GM23338 (cell line): ENCODE data around the gene KIF18B. TPM values are rescaled to one million over a fixed set of nuclear protein-coding genes. Genes with fewer than 3 reads are reported as not detected.

Experiments
- ATAC-seq: fragments of 200-7000 bp; cut with Tn5 transposase; 3 replicates; pipeline ENCODE4 v1.9.1; 2020
- DNase-seq: peaks from one replicate; pipeline ENCODE4 v3.0.0-alpha.2; 2015; ENCODE audit warnings: low spot score
- H2AFZ ChIP-seq: fragments of 200-600 bp; sonication (generic); 2 replicates; pipeline ENCODE4 v1.8.0; 2016; ENCODE audit warnings: antibody characterized with exemption, mild to moderate bottlenecking, moderate library complexity
- H3F3A ChIP-seq: fragments of 200-600 bp; sonication (generic); replicated peaks from 2 replicates; pipeline ENCODE4 v1.8.0; 2017; ENCODE audit warnings: antibody characterized with exemption, mixed run types, low read depth
- H3K27ac ChIP-seq: fragments of 200-600 bp; sonication (generic); 2 replicates; pipeline ENCODE4 v1.6.1; 2016; ENCODE audit warnings: low read depth
- H3K27me3 ChIP-seq: fragments of 200-600 bp; sonication (generic); 2 replicates; pipeline ENCODE4 v1.8.0; 2016; ENCODE audit warnings: mild to moderate bottlenecking, mixed run types, moderate library complexity; ENCODE audit not compliant: insufficient read depth
- H3K36me3 ChIP-seq: fragments of 200-600 bp; sonication (generic); 2 replicates; pipeline ENCODE4 v1.8.0; 2016; ENCODE audit warnings: mild to moderate bottlenecking; ENCODE audit not compliant: insufficient read depth
- H3K4me1 ChIP-seq: fragments of 200-600 bp; sonication (generic); 2 replicates; pipeline ENCODE4 v1.8.0; 2016; ENCODE audit warnings: mild to moderate bottlenecking, moderate library complexity; ENCODE audit not compliant: insufficient read depth
- H3K4me2 ChIP-seq: fragments of 200-600 bp; sonication (generic); 2 replicates; pipeline ENCODE4 v1.7.1; 2017; ENCODE audit warnings: mixed run types
- H3K4me3 ChIP-seq: fragments of 200-600 bp; sonication (generic); 2 replicates; pipeline ENCODE4 v1.6.1; 2016; ENCODE audit warnings: mixed run types
- H3K79me2 ChIP-seq: fragments of 200-600 bp; sonication (generic); replicated peaks from 2 replicates; pipeline ENCODE4 v1.8.0; 2017; ENCODE audit warnings: mild to moderate bottlenecking; ENCODE audit not compliant: insufficient read depth
- H3K9me2 ChIP-seq: fragments of 200-600 bp; sonication (generic); 2 replicates; pipeline ENCODE4 v1.8.0; 2017; ENCODE audit not compliant: insufficient read depth
- H4K20me1 ChIP-seq: fragments of 200-600 bp; sonication (generic); replicated peaks from 2 replicates; pipeline ENCODE4 v1.8.0; 2017; ENCODE audit warnings: mild to moderate bottlenecking; ENCODE audit not compliant: insufficient read depth
- H3K27ac Mint-ChIP-seq: 2 replicates; pipeline ENCODE4 v1.8.0; 2020; ENCODE audit warnings: inconsistent platforms, mild to moderate bottlenecking, moderate library complexity, mixed read lengths
- H3K27me3 Mint-ChIP-seq: 3 replicates; pipeline ENCODE4 v1.8.0; 2022; ENCODE audit warnings: low read depth, mild to moderate bottlenecking, moderate library complexity, mixed read lengths, inconsistent platforms; ENCODE audit not compliant: insufficient read depth, poor library complexity
- H3K36me3 Mint-ChIP-seq: 3 replicates; pipeline ENCODE4 v1.8.0; 2021; ENCODE audit warnings: low read depth, mild to moderate bottlenecking, inconsistent platforms, moderate library complexity, mixed read lengths
- H3K4me1 Mint-ChIP-seq: 3 replicates; pipeline ENCODE4 v1.8.0; 2020; ENCODE audit warnings: mild to moderate bottlenecking, inconsistent platforms, mixed read lengths
- H3K4me3 Mint-ChIP-seq: 3 replicates; pipeline ENCODE4 v1.8.0; 2021; ENCODE audit warnings: moderate library complexity, mild to moderate bottlenecking, inconsistent platforms, mixed read lengths
- H3K9me3 Mint-ChIP-seq: 3 replicates; pipeline ENCODE4 v1.8.0; 2020; ENCODE audit warnings: moderate library complexity, mild to moderate bottlenecking, inconsistent platforms, mixed read lengths
- CREB1 ChIP-seq: fragments of 250-450 bp; sonication (Bioruptor Pico); IDR thresholded peaks from 2 replicates; pipeline ENCODE4 v1.5.0; 2020; ENCODE audit warnings: low read depth, mild to moderate bottlenecking, moderate library complexity
- CTCF ChIP-seq, 2 experiments: fragments of 200-600 bp in 1 of 2; sonication (generic) in 1 of 2; conservative IDR thresholded peaks; 2 replicates each; pipeline versions ENCODE4 v1.5.1 to v1.6.1; 2016 to 2017; ENCODE audit warnings: antibody characterized with exemption in 2 of 2, low read depth in 2 of 2, mild to moderate bottlenecking in 2 of 2, moderate library complexity in 1 of 2
- ETS1 ChIP-seq: IDR thresholded peaks from 2 replicates; pipeline ENCODE4 v1.6.1; 2016; ENCODE audit warnings: antibody characterized with exemption
- EZH2phosphoT487 ChIP-seq: fragments of 200-600 bp; sonication (generic); IDR thresholded peaks from one replicate; pipeline ENCODE4 v1.8.1; 2018; ENCODE audit warnings: antibody characterized with exemption; ENCODE audit not compliant: unreplicated experiment
- JUNB ChIP-seq: IDR thresholded peaks from one replicate; pipeline ENCODE4 v1.6.1; 2016; ENCODE audit warnings: antibody characterized with exemption; ENCODE audit not compliant: unreplicated experiment
- NANOG ChIP-seq: IDR thresholded peaks from 2 replicates; pipeline ENCODE4 v1.6.1; 2016; ENCODE audit warnings: antibody characterized with exemption, borderline replicate concordance
- POLR2AphosphoS5 ChIP-seq: IDR thresholded peaks from 2 replicates; pipeline ENCODE4 v1.6.1; 2016; ENCODE audit warnings: antibody characterized with exemption, low read depth
- REST ChIP-seq: IDR thresholded peaks from one replicate; pipeline ENCODE4 v1.6.1; 2018; ENCODE audit warnings: antibody characterized with exemption; ENCODE audit not compliant: unreplicated experiment
- STAT1 ChIP-seq: IDR thresholded peaks from one replicate; pipeline ENCODE4 v1.6.1; 2016; ENCODE audit warnings: antibody characterized with exemption; ENCODE audit not compliant: unreplicated experiment
- ZNF114 ChIP-seq: fragments of 250-450 bp; sonication (Bioruptor Pico); IDR thresholded peaks from 2 replicates; pipeline ENCODE4 v1.5.0; 2020; ENCODE audit warnings: mild to moderate bottlenecking, moderate library complexity
- ZNF331 ChIP-seq: fragments of 250-450 bp; sonication (Bioruptor Pico); IDR thresholded peaks from 2 replicates; pipeline ENCODE4 v1.5.0; 2020; ENCODE audit warnings: low read depth, mild to moderate bottlenecking, moderate library complexity
- ZNF462 ChIP-seq: fragments of 250-450 bp; sonication (Bioruptor Pico); IDR thresholded peaks from 2 replicates; pipeline ENCODE4 v1.5.0; 2020; ENCODE audit warnings: mild to moderate bottlenecking, moderate library complexity
- polyA plus RNA-seq: library from polyadenylated mRNA; unstranded; fragments of >200 nt; fragmentation: Nextera tagmentation; extraction: Ambion mirVana; gene quantifications from 2 replicates; pipeline ENCODE4 v1.2.1, GENCODE V29; 2016
- total RNA-seq: library from RNA; depleted of rRNA; stranded (reverse); fragments of >200 nt; shearing (Covaris generic); gene quantifications from 2 replicates; pipeline ENCODE4 v1.2.3, GENCODE V29; 2014

KIF18B gene
- total and polyA plus RNA-seq, 2 experiments from 2014 or later = 14.1 to 28.4 TPM

- Histone ChIP-seq H3F3A (peaks cover 14% of the 10 kb centered on the region; the same call in 1 of the 2 replicates), H3K79me2 (no peaks in the 10 kb centered on the region), H3K9me2 (no peaks in the 10 kb centered on the region), H2AFZ (no peak overlapping the region), H3K4me3 (no peak overlapping the region), H4K20me1 (no peaks in the 10 kb centered on the region), H3K27me3 (peaks cover 7% of the 10 kb centered on the region; the same call in 1 of the 2 replicates), H3K36me3 (no peaks in the 10 kb centered on the region), H3K27ac (no peak overlapping the region), H3K4me1 (peaks cover 23% of the 10 kb centered on the region), H3K4me2 (no peak overlapping the region)
- H3K4me1 Mint-ChIP-seq = peaks cover 31% of the 10 kb centered on the region
- no peaks in the 10 kb centered on the region; the same call in 2 of the 3 replicates for H3K36me3 Mint-ChIP-seq
- H3K4me3 Mint-ChIP-seq = no peak overlapping the region
- 0 out of 2 replicates have a peak overlapping the region, but pooled peaks have one; percentile 35 for H3K27ac Mint-ChIP-seq
- H3K9me3 Mint-ChIP-seq = peaks cover 3% of the 10 kb centered on the region; the same call in 1 of the 3 replicates
- H3K27me3 Mint-ChIP-seq = peaks cover 26% of the 10 kb centered on the region
- DNase-seq (no peak), ATAC-seq (no peak)
- TF ChIP-seq REST (no peak), ZNF462 (CRISPR knock-in tag) (no peak), CREB1 (no peak), ETS1 (no peak), ZNF114 (CRISPR knock-in tag) (no peak), STAT1 (no peak), CTCF (conservative IDR thresholded peaks at IDR 0.05; ENCODE audit: low read depth in 2 of 2) (no peak), POLR2AphosphoS5 (no peak), JUNB (no peak), ZNF331 (no peak), NANOG (no peak), EZH2phosphoT487 (no peak)
These were observed 42.1 kb upstream of the KIF18B start for GRCh38 chr17:44989552-44990138.
